NCI-H1105 (cell line): ENCODE results near the gene PRKCZ.
"Not testable (repeated sequence)": the region's sequence is repeated elsewhere in the genome, so short reads cannot be mapped to it uniquely, and the experiment has no call there.

Experiments
- DNase-seq: peaks from one replicate; lab custom pipeline; 2025; lab: John Stamatoyannopoulos, UW

PRKCZ gene

DNA sequence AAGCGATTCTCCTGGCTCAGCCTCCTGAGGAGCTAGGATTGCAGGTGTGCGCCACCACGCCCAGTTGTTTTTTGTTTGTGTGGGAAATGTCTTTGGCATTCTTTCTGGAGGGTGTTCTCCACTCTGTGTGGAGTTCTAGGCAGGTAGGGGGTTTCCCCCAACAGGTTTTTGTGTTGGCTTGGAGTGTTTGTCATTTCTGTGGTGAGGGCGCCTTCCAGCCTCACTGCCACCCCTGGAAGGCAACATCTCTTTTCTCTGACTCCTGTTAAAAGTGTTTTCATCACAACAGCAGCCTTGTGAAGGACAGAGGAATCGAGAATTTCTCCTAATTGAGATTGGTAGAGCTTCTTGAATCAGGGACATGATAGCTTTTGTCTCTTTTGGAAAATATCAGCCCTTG, 69.7 kb downstream of the PRKCZ start:
- no peak for DNase-seq

DNA sequence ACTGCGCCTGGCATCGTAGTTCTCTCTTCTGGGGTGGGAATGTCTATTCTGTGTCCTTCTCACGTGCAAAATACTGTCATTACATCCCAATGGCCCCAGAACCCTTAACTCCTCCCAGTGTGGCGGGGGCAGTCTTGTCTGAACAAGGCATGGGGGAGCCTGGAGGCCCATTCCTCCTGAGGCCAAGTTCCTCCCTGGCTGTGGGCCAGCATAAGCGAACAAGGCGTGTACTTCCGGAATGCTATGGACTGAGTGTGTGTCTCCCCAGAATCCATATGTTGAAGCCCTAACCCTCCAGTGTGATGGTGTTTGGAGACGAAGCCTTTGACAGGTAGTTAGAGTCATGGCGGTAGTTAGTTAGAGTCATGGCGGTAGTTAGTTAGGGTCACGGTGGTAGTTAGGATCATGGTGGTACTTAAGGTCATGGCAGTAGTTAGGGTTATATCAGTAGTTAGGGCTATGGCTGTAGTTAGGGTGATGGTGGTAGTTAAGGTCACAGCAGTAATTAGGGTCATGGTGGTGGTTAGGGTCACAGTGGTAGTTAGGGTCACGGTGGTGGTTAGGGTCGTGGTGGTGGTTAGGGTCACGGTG, 71.0 kb downstream of the PRKCZ start:
- no peak for DNase-seq

- DNase-seq, result not testable (repeated sequence)
Measured at GRCh38 chr1:2121794-2122193, 71.6 kb downstream of the PRKCZ start.

DNA sequence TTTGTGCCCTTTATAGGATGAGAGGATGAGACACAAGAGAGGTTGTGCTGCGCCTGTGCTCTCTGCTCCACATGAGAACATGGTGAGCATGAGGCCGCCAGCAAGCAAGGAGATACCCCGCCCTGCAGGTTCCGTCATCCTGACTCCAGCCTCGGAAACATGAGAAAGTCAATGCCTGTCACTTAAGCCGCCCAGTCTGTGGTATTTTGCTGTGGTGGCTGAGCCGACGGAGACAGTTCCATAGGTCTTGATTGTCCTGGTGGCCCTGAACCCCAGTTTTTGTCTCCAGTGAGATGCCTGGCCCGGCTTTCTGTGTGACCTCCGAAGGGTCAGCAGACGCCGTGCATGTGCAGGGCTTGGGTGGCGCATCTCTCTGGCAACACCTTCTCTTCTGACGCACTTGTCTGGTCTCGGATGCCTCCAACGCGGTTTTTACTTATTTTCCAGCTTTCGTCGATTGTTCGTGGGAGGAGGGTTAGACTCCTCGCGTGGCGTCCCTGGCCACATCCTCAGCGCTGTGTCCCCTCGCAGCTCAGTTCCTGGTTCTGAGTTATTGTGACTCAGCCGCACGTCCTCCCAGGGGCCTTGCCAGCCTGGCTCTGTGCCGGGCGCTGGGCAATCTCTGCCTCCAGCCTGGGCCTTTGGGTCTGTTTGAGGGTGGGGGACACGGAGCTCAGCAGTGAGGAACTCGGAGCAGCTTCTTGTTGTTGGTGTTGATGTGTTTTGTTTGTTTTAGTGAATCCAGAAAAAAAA, 74.4 kb downstream of the PRKCZ start:
- no peak for DNase-seq

- no peak for DNase-seq
Measured at GRCh38 chr1:2125350-2126211, 75.4 kb downstream of the PRKCZ start.

GRCh38 chr1:2126331-2127186, 76.3 kb downstream of the PRKCZ start:
- DNase-seq, result peak; percentile 58

DNA sequence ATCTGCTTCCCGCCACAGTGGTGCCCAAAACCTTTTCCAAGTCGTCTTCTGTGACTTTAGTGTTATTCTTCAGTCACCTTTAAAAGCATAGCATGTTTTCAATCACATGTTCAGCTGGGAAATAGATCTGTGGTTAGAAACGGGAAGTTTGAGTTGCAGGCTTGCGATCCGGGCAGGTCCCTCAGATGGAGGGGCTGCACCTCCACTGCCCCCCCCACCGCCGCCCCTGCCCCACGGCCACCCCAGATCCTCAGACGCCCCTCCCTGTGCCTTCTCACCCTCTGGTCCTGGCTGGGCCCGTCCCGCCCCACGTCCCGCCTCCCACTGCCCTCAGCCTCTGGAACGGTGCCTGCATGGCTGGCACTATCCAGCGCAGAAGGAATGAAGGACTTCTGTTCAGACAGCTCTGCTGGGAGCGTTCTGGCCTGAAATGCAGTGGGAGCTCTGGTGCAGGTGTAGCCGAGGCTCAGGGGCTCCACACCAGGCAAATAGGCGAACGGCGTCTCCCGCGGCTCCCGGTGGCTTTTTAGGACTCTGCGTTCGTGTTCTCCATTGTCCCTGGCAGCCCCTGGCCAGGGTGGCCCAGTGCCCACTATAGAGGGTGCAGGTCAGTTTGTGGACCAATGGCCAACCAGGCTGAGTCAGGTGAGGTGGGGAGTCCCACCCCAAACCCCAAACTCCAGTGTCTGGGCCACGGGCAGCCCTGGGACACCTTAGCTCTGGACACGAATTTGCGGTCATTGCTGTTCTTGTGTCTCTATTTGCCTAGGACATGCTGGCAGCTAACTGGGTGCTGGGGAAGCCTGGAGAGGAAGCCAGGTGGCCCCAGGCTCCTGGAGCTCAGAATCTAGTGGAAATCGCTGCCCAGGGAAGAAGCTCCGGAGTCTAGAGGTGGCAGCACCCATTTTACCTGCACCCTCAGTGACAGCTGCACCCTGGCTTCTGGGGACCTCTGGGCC, 77.3 kb downstream of the PRKCZ start:
- no peak for DNase-seq

DNA sequence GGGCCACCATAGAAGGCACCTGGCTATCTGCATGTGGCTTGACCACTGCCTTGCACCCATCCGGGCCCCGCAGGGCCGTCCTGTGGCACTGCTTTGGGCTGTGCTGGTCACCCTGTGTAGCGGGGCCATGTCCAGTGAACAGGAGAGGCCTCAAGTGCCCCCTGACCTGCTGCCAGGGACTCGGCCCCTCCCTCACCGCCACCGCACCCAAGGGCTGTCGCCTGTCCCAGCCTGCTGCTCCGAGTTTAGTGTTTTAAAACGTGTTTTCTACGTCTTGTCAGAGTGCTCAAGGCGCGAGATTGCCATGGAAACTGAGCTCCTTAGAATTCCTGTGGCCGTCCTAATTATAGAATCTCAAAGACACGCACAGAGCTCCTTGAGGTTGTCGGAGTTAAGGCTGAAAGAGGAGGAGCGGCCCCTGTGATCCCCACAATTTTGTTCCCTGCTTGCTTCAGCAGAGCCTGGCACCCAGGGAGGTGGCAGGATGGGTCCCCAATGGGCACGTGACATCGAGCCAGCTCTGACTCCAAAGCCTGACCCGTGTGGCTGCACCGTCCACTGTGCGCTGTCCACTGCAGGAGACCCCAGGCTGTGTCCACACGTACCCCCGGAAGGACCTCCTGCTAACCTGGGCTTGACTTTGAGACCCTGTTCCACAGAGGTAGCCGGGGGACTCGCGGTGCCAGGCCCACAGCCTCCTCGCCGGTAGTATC, 78.1 kb downstream of the PRKCZ start:
- DNase-seq, result no peak

GRCh38 chr1:2129256-2129943, 79.2 kb downstream of the PRKCZ start:
- DNase-seq, result no peak

- DNase-seq, result no peak
Measured at GRCh38 chr1:2130156-2130555, 79.9 kb downstream of the PRKCZ start.

DNA sequence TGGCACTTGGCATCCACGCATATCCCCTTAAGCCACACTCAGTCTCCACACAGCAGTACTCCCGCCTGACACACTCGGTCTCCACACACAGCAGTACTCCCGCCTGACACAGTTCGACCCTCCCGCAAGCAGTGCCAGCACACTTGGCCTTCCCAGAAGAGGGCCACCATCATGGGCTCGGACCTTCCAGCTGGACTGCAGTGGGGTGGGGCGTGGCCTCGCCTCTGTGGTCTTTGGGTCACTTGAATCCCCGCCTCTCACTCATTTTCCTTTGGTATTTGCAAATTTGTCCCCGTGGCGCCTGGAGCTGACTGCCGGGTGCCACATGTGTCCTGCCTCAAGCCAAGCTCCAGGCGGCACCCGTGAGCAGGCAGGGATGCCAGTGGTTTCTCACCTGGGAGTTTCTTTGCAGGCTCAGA, 80.7 kb downstream of the PRKCZ start:
- DNase-seq, result no peak

DNA sequence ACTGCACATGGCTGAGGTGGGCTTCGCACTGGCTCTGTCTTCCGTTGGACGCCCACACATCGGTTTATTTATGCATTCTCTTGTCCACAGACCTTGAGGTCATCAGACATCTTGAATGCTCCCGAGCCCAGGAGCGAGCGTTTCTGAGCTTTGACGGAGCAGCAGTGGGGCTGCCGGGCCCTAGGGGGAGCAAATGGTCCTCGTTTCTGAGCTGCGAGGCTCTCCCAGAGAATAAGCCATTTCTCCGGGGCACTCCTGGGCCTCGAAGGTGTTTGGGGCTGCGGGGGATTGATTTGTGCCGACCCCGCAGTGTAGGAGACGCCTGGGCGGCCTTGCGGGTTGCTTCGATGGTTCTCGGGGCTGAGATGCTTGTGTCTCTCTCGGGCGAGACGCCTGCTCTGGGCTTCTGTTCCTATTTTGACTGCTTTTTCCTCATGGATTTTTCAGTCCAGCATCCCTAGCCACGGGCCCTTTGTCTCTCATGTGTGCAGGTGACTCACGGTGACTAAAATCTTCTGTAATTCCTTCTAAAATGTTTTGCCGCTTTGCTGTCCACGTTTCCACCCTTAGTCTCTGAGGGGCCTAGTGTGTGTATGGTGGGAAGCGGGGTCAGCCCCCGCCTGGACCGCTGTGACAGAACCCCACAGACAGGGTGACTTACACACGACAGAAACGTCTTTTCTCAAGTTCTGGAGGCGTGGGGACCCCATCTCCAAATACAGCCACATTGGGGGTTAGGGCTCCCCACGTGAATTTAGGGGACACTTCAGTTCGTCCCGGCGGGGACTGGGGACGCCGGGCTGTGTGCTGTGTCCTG, 82.2 kb downstream of the PRKCZ start:
- DNase-seq, result peak; percentile 25

- DNase-seq, result peak; percentile 99
Measured at GRCh38 chr1:2133039-2133878, 83.0 kb downstream of the PRKCZ start.

DNA sequence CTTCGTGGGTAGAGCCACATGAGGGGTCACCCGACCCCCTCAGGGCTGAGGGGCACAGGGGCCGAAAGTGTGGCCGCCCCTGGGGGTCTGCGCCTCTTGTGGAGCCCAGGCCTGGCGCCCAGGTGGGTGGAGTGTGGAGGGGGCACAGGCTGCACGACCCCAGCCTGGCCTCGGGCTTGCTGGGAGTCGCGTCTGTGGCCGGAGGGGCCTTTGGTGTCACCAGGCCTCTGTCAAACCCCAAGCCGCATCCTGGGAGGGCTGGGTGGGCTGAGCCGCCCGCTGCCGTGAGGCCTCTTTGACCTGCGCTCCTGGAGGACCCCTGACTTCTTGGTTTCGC, 83.6 kb downstream of the PRKCZ start:
- DNase-seq, result no peak

DNA sequence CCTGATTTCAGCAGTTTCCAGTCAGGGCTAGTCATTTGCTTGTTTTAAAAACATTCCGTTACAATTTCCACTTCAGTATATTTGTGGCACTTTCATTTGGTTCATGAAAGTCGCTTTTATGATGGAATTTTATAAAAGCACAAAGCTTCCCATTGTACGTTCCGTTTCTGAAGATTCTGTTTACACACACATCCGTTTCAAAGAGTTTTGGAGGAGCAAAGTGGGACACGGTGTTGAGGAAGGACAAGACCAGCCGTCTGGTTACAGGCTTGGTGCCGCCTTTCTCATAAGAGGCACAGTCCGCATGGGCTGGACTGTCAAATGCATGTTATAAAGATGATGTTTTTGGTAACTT, 84.0 kb downstream of the PRKCZ start:
- no peak for DNase-seq

DNA sequence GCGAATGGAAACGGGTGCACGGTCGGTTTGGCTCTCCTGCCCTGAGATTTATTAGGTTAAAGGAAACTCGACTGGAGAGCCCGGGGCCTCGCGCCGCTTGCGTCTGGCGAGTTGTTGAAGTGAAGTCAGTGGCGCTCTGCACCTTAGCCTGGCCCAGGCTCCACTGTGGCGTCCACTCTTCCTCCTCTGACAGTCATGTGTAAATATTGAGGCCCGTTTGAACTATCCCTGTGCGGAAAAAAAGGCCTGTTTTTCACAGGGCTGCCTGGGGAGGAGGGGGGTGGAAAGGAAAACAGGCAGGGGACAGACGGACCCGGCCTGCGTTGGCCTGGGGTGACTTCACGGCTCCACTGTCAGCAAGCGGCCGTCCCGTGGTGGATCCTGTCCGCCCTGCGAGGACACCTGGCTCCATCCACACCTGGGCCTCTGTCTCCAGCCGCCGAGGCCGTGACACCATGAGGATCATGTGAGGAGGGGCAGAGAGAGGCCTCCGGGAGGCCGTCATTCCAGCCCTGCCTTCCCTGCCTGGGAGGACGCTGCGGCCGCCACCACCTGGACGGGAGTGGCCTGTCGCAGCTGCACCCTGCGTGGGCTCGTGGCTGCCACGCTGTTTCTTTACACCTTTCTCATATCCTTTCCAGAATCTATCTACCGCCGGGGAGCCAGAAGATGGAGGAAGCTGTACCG, 84.6 kb downstream of the PRKCZ start:
- no peak for DNase-seq

DNA sequence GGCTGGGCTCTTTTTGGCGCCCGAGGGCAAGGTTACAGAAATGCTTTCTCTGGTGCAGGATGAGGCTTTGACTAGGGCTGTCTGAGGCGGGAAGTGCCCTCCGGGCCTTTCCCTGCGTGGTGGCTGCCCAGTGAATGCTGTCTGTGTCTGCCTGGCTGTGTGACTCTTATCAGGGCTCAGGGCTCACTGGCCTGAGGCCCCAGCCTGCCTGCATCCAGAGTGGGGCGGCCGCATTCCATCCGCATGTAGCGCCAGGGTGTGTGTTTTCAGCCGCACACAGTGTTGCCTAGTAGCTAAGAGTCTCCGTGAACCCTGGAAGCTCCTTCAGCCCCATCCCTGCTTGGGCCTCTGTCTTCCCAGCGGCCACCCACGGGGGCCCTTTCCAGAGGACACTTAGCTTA, 85.2 kb downstream of the PRKCZ start:
- DNase-seq, result no peak
